MCF 10A (cell line): ENCODE results near the gene GPR65. TPM values are rescaled to one million over a fixed set of nuclear protein-coding genes. Genes with fewer than 3 reads are reported as not detected.

Experiments
- BruUV-seq: library from RNA; stranded (reverse); fragments of 400-500 nt; replicated peaks from 2 replicates; lab custom pipeline; 2021; lab: Mats Ljungman, UMichigan
- CTCF ChIA-PET: fragments of 300-600 bp; sonication (Branson Sonifier 250); formaldehyde crosslinking; extraction: SDS; loops from one replicate; lab custom pipeline; 2021; ENCODE audit warnings: antibody characterized with exemption, inconsistent platforms; lab: Yijun Ruan, JAX
- POLR2A ChIA-PET: fragments of 300-600, 350-650 bp; sonication (Branson Sonifier 250); formaldehyde crosslinking; extraction: SDS; loops from one replicate; lab custom pipeline; 2020; ENCODE audit warnings: antibody characterized with exemption, inconsistent platforms; lab: Yijun Ruan, JAX
- DNase-seq: peaks from one replicate; pipeline ENCODE4 v3.0.0-alpha.2; 2018; ENCODE audit not compliant: unreplicated experiment
- H3K27ac Mint-ChIP-seq: one replicate; pipeline ENCODE4 v1.8.0; 2022; ENCODE audit warnings: mild to moderate bottlenecking, low read depth, mixed read lengths; ENCODE audit not compliant: unreplicated experiment
- H3K27me3 Mint-ChIP-seq: one replicate; pipeline ENCODE4 v1.8.0; 2022; ENCODE audit warnings: mixed read lengths; ENCODE audit not compliant: insufficient read depth, unreplicated experiment
- H3K36me3 Mint-ChIP-seq: one replicate; pipeline ENCODE4 v1.8.0; 2022; ENCODE audit warnings: mild to moderate bottlenecking, moderate library complexity, mixed read lengths; ENCODE audit not compliant: insufficient read depth, unreplicated experiment
- H3K4me1 Mint-ChIP-seq: one replicate; pipeline ENCODE4 v1.8.0; 2022; ENCODE audit warnings: mixed read lengths; ENCODE audit not compliant: insufficient read depth, unreplicated experiment
- H3K4me3 Mint-ChIP-seq: one replicate; pipeline ENCODE4 v1.8.0; 2022; ENCODE audit warnings: mild to moderate bottlenecking, moderate library complexity, mixed read lengths; ENCODE audit not compliant: unreplicated experiment
- H3K9me3 Mint-ChIP-seq: one replicate; pipeline ENCODE4 v1.8.0; 2022; ENCODE audit warnings: mixed read lengths; ENCODE audit not compliant: unreplicated experiment
- intact Hi-C: fragments of 100-400 bp; cut with micrococcal nuclease; formaldehyde crosslinking; loops from 2 replicates; pipeline ENCODE4 v1.14.1; 2022
- total RNA-seq: library from RNA; stranded (reverse); gene quantifications from 2 replicates; pipeline ENCODE4 v1.2.3, GENCODE V29; 2022
- TF ChIP-seq, protein P1 (sequence below): fragments of 200-600 bp; IDR thresholded peaks from one replicate; pipeline ENCODE4 v1.8.0; 2022; ENCODE audit warnings: antibody characterized with exemption, mild to moderate bottlenecking; ENCODE audit not compliant: unreplicated experiment

Gene GPR65
- total RNA-seq, 1 experiment from 2014 or later, result not detected

DNA sequence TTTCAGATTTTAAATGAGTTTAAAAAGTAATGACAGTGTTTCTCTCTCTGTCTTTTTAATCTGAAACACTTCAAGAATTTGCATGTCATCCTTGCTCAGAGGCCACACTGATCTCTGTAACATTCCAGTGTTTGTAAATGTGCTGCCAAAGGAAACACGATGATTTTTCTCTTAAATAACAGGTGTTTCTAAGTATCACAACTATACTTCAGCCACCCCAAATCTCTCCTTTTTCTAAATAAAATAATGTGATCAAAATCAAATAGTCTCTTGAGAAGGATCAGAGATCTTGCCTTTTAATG lies 8.7 kb upstream of the GPR65 start:
- TF ChIP-seq, protein P1, sequence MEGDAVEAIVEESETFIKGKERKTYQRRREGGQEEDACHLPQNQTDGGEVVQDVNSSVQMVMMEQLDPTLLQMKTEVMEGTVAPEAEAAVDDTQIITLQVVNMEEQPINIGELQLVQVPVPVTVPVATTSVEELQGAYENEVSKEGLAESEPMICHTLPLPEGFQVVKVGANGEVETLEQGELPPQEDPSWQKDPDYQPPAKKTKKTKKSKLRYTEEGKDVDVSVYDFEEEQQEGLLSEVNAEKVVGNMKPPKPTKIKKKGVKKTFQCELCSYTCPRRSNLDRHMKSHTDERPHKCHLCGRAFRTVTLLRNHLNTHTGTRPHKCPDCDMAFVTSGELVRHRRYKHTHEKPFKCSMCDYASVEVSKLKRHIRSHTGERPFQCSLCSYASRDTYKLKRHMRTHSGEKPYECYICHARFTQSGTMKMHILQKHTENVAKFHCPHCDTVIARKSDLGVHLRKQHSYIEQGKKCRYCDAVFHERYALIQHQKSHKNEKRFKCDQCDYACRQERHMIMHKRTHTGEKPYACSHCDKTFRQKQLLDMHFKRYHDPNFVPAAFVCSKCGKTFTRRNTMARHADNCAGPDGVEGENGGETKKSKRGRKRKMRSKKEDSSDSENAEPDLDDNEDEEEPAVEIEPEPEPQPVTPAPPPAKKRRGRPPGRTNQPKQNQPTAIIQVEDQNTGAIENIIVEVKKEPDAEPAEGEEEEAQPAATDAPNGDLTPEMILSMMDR, result no peak
- Mint-ChIP-seq H3K27me3 (peaks cover 29% of the 10 kb centered on the region), H3K4me1 (no peaks in the 10 kb centered on the region), H3K4me3 (no peak overlapping the region), H3K27ac (no peak overlapping the region), H3K36me3 (no peaks in the 10 kb centered on the region), H3K9me3 (no peaks in the 10 kb centered on the region)
- intact Hi-C loops, result no loop called here
- no peak for DNase-seq
- ChIA-PET POLR2A (interaction anchor here (0.6 kb wide), 1 partner anchor 895 kb away, joined by 3 read pairs; no protein-coding TSS in a partner anchor), CTCF (interaction anchor here (0.9 kb wide), 1 partner anchor 832 kb away, joined by 3 read pairs; no protein-coding TSS in a partner anchor)
- no TSS peak for BruUV-seq

DNA sequence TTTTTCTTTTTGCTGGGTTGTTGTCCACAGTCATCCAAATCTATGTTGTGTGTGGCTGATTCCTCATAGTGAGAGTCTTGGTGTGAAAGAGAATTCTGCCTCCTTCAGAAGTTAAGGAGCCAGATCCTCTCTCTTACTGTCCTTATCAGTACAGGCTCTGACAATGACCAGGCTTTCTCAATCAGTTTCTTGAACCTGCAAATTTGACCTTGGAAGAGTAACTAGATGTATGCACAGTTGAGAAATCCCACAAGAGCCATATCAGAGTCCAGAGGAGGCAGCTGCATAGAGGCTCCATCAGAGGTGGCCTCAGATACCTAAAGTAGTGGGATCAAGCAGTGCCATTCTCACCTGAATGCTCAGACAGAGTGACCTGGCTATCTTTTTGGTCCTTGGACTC lies 6.5 kb upstream of the GPR65 start:
- H3K9me3 Mint-ChIP-seq, result no peaks in the 10 kb centered on the region
- no peak overlapping the region for H3K4me3 Mint-ChIP-seq
- ChIA-PET CTCF (no interaction called here), POLR2A (no interaction called here)
- H3K27me3 Mint-ChIP-seq, result peaks cover 31% of the 10 kb centered on the region
- DNase-seq, result no peak
- intact Hi-C loops, result no loop called here
- H3K36me3 Mint-ChIP-seq, result no peaks in the 10 kb centered on the region
- no TSS peak for BruUV-seq
- TF ChIP-seq, protein P1, result no peak
- H3K27ac Mint-ChIP-seq, result no peak overlapping the region
- no peaks in the 10 kb centered on the region for H3K4me1 Mint-ChIP-seq

DNA sequence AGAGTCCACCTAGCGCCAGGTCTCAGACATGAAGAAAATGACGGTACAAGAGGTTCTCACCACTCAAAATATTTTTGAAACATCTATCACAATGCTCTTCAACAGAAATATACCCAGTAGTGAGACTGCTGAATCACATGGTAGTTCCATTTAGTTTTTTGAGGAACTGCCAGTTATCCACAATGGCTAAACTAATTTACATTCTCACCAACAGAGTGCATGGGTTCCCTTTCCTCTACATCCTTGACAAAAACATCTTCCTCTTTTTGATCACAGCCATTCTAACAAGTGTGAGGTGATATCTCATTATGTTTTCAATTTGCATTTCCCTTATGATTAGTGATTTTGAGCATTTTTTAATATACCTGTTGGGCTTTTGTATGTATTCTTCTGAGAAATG lies 5.7 kb upstream of the GPR65 start:
- no peak overlapping the region for H3K27ac Mint-ChIP-seq
- no peaks in the 10 kb centered on the region for H3K36me3 Mint-ChIP-seq
- H3K27me3 Mint-ChIP-seq, result peaks cover 34% of the 10 kb centered on the region
- no peaks in the 10 kb centered on the region for H3K9me3 Mint-ChIP-seq
- intact Hi-C loops, result no loop called here
- no peak overlapping the region for H3K4me3 Mint-ChIP-seq
- H3K4me1 Mint-ChIP-seq, result no peaks in the 10 kb centered on the region
- CTCF ChIA-PET, result no interaction called here
- POLR2A ChIA-PET, result no interaction called here
- DNase-seq, result no peak
- TF ChIP-seq, protein P1, result no peak
- BruUV-seq, result no TSS peak

DNA sequence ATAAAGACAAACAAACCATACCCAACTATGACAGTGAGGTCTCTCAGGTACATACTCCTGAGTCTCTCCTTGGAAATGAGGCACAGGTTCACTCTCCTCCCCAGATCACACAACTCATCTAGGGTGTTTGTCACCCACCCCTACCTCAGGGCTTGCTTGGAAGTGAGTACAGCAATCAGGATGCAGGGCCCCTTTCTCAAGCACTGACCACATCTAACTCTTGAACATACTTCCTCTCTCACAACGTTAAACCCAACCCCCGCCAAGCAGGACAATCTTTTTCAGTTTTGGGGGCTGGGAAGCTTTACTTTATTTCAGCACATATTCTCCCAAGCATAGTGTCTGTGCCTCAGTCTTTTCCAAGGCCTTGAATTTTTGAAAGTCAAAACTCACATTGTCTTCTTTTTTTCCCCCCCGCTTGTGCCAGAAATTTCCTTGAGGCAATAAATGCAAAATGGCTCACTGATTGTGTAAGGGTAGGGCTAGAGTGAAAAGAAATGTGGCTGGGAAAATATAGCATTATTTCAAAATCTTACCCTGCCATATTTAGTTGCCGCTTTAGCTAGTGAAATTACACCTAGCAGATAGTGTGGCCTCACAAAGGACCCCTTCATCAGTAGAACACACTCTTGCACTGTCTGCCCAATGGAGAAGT lies 2.4 kb upstream of the GPR65 start:
- intact Hi-C loops, result no loop called here

More for the DNA sequence above, 2.4 kb upstream of the GPR65 start:
- H3K4me1 Mint-ChIP-seq, result no peaks in the 10 kb centered on the region
- H3K27me3 Mint-ChIP-seq, result peaks cover 54% of the 10 kb centered on the region
- ChIA-PET CTCF (no interaction called here), POLR2A (no interaction called here)
- TF ChIP-seq, protein P1, result no peak
- DNase-seq, result no peak
- no peaks in the 10 kb centered on the region for H3K36me3 Mint-ChIP-seq
- no TSS peak for BruUV-seq
- no peak overlapping the region for H3K4me3 Mint-ChIP-seq
- H3K9me3 Mint-ChIP-seq, result no peaks in the 10 kb centered on the region
- H3K27ac Mint-ChIP-seq, result no peak overlapping the region
